HS-5 (cell line): ENCODE results near the gene GPR176.

Source experiments
- DNase-seq: peaks from one replicate; pipeline ENCODE4 v3.0.0-alpha.2; 2012; ENCODE audit warnings: low read depth

GPR176 gene

DNA sequence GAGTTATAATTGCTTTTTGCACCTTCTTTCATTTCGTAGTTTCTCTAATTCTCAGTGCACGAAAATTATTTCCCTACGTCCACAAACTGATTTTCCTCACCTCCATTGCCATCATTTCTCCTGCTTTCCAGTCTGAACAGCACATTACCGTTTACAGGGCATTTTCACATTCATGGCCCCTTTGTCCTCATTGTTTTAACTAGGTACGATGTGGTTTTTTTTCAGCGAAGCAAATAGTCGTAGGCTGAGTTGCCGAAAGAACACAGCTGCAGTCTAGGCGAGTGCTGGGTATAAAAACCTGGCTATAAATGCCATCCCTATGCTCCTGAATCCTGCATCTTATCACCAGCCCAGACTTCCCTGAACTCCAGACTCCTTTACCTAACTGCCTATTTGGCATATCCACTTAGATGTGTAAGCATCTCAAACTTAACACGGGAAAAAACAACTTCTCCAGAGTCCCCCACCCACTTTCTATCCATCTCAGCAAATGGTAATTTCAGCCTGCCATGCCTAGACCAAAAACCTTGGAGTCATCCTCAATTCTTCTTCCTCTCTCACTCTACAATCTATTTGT is 136.7 kb downstream of the GPR176 start:
- no peak for DNase-seq

GRCh38 chr15:39782441-39783138 is 137.5 kb downstream of the GPR176 start, which contains the start of gene FSIP1:
TSS of gene FSIP1 (minus strand) at chr15:39782841. CDS start at chr15:39776524, 6,317 bp downstream.
- peak; percentile 90 for DNase-seq

GRCh38 chr15:39781967-39782302 is 138.1 kb downstream of the GPR176 start:
- no peak for DNase-seq

DNA sequence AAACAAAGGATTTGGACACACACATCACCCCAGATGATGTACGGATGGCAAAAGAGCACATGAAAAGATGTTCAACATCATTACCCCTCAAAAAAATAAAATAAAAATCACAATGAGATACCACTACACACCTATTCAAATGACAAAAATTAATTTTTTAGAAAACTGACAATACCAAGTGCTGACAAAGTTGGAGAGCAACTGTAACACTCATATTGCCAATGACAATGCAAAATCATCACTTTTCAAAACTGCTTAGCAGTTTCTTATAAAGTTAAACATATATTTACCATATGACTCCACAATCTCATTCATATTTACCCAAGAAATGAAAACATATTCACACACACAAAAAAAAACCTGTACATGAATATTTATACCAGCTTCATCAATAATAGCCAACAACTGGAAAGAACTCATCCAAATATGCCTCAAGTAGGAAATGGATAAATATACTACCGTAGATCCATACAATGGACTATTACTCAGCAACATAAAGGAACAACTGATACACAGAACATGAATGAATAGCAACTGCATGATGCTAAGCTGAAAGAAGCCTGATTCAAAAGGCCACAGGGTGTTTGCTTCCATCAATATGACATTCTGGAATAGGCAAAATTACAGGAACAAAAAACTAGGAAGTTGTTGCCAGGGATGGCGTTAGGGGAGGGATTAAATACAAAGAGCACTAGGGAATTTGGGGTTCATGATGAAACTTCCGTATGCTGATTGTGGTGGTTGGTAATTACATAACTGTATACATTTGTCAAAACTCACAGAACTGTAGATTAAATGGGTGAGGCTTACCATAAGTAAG is 138.7 kb downstream of the GPR176 start:
- DNase-seq: no peak

GRCh38 chr15:39778021-39778420 is 142.0 kb downstream of the GPR176 start:
- no peak for DNase-seq

DNA sequence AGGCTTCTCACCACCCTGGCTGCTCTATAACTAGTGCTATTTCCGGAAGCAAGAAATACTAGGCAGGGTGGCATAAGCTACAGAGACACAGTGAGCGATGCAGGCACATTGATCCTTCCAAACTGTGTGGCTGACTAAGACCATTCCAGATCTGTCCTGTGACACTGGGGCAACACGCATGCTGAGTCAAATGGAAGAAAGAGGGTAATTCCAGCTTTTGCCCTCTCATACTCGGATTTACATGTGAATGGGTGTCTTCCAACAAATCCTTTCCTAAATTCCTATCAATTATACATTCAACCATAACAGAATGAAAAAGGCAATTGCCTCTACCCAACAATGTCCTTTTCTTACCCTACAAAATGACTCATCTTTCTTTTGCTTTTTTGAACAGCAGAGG is 142.6 kb downstream of the GPR176 start:
- DNase-seq: no peak

DNA sequence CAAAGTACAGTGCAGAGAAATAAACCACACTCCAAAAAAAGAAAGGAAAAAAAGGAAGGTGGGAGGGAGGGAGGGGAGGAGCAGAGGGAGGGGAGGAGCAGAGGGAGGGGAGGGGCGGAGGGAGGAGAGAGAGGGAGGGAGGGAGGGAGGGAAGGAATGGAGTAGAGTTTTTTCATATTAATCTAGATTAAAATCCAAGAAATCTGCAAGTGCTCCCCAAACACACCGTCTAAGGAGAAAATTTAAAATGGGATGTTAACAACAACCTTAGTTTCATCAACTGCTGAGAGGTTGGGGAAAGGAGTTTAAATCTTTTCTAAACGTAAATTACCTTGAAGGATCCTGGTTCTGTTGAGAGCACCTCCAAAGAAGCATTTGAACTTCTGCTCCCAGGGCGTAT is 144.0 kb downstream of the GPR176 start:
- no peak for DNase-seq

- DNase-seq: no peak
These were observed 145.3 kb downstream of the GPR176 start for GRCh38 chr15:39774688-39775267.

GRCh38 chr15:39770748-39771689 is 149.0 kb downstream of the GPR176 start:
- peak; percentile 43 for DNase-seq

GRCh38 chr15:39767921-39768320 is 152.1 kb downstream of the GPR176 start:
- no peak for DNase-seq

GRCh38 chr15:39761006-39761405 is 159.1 kb downstream of the GPR176 start:
- DNase-seq: no peak

- DNase-seq: peak; percentile 43
These were observed 163.1 kb downstream of the GPR176 start for GRCh38 chr15:39756806-39757522.

DNA sequence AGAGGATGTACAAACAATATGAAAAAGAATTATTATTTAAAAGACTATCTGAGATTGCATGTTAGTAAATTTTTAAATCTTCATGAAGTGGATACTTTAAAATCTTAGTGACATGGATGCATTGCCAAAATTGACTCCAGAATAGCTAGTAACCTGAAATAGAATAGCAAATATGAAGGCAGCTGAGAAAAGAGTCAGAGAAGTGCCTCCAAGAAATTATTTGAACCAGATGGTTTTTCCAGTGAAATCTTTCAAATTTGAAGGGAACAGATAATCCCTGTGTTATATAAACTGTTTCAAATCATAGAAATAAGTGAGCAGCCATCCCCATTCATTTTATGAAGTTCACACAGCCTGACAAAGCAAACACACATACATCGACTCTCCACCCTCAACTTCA is 167.1 kb downstream of the GPR176 start:
- DNase-seq: no peak

- no peak for DNase-seq
These were observed 167.8 kb downstream of the GPR176 start for GRCh38 chr15:39752246-39752645.
